Coronary artery (tissue), 2 donors: ENCODE measurements around the gene KIF18B.
A peak's percentile ranks its signal among the peaks of the same experiment; 100 is the strongest.

Experiments
- DNase-seq: peaks from one replicate; pipeline ENCODE4 v3.0.0-alpha.2; 2017; ENCODE audit warnings: low spot score
- H3K27ac ChIP-seq, 2 donors: fragments of 200-600 bp; sonication (generic); one replicate each; pipeline ENCODE4 v1.5.1; 2016 to 2019
- H3K4me3 ChIP-seq: fragments of 200-600 bp; sonication (generic); 2 replicates; pipeline ENCODE4 v1.5.1; 2016; ENCODE audit warnings: mild to moderate bottlenecking, moderate library complexity
- TF ChIP-seq, protein P1 (sequence below): fragments of 200-600 bp; sonication (generic); IDR thresholded peaks from one replicate; pipeline ENCODE4 v1.5.1; 2019; ENCODE audit warnings: antibody characterized with exemption

KIF18B gene

DNA sequence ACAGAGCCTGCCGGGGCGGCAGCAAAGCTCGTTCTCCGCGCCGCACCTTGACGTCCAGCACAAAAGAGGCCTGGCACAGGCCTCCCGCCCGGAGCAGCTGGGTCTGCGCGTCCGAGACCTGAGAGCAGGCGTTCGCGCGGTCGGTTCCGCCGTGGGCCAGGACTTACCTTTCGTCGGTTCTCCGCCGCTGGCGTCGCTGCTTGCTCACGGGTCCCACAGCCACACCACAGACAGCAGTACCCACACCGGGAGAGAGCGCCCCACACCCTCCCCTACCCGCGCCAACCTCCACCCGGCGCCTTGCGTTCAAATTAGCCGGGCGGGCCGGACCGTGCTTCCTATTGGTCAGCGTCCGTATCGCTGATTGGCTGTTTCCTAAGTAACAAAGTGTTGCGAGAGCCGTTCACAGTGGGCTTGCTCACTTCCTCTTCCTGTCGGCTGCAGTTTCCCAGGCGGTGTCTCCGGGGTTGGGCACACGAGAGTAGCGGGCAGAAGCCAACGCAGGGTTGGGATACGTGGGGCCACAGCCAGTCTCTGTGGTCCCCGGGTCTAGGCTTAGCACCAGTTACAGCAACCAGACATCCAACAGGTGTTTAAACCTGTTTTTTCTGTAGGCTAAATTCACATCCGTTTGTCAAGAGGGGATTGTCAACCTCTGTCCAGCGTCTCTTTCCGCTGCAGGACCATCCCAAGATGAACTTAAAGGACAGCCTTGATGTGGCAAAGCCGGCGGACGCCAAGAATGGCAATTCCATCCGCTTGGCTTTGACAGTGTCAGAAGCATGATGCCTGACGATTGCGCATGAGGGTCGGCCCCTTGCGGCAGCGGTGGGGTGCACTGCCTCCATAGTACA is at the start of gene KIF18B:
TSS of gene KIF18B (minus strand) at position 313 of the 854 bp plus-strand sequence. CDS start 11,429 bp downstream, outside the sequence.
- Histone ChIP-seq H3K4me3 (peak within 1 kb of the TSS; percentile 74), H3K27ac (peak within 1 kb of the TSS in 1 of 2 donors; percentile 50)
- DNase-seq: peak; percentile 88
- TF ChIP-seq, protein P1, sequence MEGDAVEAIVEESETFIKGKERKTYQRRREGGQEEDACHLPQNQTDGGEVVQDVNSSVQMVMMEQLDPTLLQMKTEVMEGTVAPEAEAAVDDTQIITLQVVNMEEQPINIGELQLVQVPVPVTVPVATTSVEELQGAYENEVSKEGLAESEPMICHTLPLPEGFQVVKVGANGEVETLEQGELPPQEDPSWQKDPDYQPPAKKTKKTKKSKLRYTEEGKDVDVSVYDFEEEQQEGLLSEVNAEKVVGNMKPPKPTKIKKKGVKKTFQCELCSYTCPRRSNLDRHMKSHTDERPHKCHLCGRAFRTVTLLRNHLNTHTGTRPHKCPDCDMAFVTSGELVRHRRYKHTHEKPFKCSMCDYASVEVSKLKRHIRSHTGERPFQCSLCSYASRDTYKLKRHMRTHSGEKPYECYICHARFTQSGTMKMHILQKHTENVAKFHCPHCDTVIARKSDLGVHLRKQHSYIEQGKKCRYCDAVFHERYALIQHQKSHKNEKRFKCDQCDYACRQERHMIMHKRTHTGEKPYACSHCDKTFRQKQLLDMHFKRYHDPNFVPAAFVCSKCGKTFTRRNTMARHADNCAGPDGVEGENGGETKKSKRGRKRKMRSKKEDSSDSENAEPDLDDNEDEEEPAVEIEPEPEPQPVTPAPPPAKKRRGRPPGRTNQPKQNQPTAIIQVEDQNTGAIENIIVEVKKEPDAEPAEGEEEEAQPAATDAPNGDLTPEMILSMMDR: no peak

DNA sequence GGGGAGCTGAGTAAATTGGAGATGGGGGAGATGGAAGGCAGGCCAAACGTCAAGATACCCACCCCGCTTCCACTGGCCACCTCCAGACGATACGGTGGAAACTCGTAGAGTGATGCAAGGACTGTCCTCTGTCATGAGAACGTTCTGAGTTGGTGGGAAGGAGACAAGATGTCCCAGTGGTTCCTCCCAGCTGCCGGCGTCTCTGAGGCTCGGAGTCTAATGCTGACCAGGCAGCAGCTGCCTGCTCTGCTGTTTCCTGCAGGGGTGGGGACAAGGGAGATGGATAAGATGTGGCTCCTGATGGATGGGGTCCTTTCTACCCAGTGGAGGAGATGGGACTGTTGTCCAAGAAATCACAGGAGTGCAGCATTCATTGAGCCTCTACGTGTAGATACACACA is 48.7 kb upstream of the KIF18B start:
- TF ChIP-seq, protein P1: no peak
- Histone ChIP-seq H3K4me3 (no peak overlapping the region), H3K27ac (no peak overlapping the region)
- DNase-seq: no peak

DNA sequence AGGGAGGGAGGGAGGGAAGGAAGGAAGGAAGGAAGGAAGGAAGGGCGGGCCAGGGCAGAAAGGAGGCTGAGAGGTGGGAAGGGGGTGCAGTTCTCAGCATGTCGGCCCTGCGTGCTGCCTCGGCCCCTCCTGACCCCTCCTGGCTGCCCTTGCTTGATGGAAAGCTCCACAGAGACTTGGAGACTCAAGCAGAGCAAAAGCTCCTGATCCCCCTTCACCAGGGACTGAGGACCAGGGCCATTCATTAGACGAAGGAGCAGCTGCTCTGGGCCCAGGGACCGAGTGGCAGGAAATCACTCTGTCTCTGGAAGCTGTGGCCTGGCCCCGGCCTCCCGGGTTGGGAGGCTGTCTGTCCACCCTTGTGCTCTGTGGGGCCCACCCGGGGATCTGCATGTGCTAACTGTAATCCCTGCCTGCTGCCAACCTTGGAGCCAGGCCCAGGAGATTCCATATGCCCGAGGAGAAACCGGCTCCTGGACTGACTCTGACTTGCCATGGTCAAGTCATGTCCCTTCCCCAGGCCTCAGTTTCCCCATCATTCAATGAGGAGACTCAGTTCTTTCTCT is 47.9 kb upstream of the KIF18B start:
- Histone ChIP-seq H3K27ac (no peak overlapping the region), H3K4me3 (no peak overlapping the region)
- no peak for DNase-seq
- TF ChIP-seq, protein P1: no peak

DNA sequence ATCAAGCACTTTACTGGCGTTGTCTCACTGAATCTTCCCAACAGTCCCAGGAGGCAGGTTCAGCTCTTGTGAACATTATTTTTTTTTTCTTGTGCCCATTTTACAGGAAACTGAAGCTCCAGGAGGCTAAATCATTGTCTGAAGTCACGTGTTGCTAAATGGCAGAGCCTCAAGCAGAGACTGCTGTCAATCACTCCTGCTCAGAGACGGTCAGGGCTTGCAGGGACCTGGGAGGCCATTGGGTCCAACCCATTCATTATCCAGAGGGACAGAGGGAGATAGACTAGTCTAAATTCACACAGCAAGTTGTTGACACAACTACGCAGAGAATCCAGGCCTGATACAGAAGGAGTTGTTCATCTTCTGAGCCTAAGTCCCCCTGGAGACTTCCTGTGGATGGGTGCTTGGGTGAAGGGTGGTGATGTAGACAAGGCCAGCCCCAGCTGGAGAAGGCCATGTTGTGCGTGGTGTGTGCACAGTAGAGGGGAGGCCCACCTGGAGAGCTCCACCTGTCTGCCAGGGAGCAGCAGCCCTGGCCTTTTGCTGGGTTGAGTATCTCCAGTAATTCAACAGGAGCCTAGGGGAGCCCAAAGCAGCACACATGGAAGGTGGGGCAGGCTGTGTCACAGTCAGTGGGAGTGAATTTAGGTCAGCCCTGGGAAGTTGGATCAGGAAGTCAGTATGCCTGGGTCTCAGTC is 44.8 kb upstream of the KIF18B start:
- TF ChIP-seq, protein P1: no peak

DNA sequence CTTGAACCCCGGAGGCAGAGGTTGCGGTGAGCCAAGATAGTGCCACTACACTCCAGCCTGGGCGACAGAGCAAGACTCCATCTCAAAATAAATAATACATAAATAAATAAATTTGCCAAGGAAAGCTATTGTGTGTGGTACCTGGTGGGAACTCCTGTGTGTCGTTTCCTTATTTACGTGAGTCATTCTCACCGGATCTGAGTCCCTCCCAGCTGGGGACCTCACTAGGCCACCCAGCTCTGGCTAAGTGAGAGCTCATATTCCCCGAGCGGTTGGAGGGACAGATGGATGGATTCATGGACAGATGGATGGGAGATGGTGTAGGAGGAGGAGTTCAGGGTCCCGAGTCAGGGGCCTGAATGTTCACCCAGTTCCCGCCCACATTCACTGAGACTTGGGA is 43.4 kb upstream of the KIF18B start:
- TF ChIP-seq, protein P1: no peak
- Histone ChIP-seq H3K27ac (no peak overlapping the region), H3K4me3 (no peak overlapping the region)
- no peak for DNase-seq

More for the DNA sequence above, 44.8 kb upstream of the KIF18B start:
- no peak for DNase-seq
- Histone ChIP-seq H3K27ac (no peak overlapping the region), H3K4me3 (no peak overlapping the region)

DNA sequence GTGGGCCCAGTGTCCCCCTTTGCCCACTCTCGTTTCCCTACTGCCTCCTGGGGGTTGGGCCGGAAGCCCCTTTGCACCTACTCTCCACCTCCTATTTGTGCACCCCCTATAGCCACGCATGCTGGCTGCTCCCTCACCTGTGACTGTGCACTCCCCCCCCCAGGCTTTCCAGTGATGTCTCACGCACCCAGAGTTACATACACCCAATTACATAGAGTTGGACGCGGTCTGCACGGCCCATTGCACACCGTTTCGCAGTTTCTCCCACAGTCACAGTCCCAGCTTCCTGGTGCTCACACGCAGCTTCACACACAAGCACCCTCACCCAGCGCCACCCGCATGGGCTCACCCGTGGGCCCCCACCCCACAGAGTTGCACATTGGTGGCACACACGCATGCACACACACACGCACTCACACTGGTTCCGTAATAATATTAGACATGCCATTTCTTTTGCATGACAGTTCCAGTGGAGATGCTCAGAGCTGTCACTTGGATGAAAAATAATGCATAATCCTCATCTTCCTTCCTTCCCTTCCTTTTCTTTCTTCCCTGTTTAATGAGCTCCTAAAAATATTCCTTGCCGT is 42.1 kb upstream of the KIF18B start:
- no peak for DNase-seq
- TF ChIP-seq, protein P1: no peak
- Histone ChIP-seq H3K27ac (no peak overlapping the region), H3K4me3 (no peak overlapping the region)
